GM12864 (cell line): ENCODE results near the gene CCDC174.

Experiments used
- DNase-seq: peaks from one replicate; pipeline ENCODE4 v3.0.0-alpha.2; 2011; ENCODE audit warnings: low read depth
- H3K4me3 ChIP-seq: 2 replicates; pipeline ENCODE4 v1.5.1; 2011; ENCODE audit warnings: mild to moderate bottlenecking, low read depth, low read length, control low read depth
- TF ChIP-seq, protein P1 (sequence below): IDR thresholded peaks from 2 replicates; pipeline ENCODE4 v1.5.1; 2011; ENCODE audit warnings: low read depth, mild to moderate bottlenecking, moderate library complexity, low read length, control low read depth, inconsistent platforms; ENCODE audit errors: missing control alignments

CCDC174 gene

GRCh38 chr3:14685179-14685578 lies 33.6 kb downstream of the CCDC174 start:
- TF ChIP-seq, protein P1, sequence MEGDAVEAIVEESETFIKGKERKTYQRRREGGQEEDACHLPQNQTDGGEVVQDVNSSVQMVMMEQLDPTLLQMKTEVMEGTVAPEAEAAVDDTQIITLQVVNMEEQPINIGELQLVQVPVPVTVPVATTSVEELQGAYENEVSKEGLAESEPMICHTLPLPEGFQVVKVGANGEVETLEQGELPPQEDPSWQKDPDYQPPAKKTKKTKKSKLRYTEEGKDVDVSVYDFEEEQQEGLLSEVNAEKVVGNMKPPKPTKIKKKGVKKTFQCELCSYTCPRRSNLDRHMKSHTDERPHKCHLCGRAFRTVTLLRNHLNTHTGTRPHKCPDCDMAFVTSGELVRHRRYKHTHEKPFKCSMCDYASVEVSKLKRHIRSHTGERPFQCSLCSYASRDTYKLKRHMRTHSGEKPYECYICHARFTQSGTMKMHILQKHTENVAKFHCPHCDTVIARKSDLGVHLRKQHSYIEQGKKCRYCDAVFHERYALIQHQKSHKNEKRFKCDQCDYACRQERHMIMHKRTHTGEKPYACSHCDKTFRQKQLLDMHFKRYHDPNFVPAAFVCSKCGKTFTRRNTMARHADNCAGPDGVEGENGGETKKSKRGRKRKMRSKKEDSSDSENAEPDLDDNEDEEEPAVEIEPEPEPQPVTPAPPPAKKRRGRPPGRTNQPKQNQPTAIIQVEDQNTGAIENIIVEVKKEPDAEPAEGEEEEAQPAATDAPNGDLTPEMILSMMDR, result no peak
- no peak for DNase-seq
- no peak overlapping the region for H3K4me3 ChIP-seq

- no peak for DNase-seq
- TF ChIP-seq, protein P1, result no peak
- no peak overlapping the region for H3K4me3 ChIP-seq
These were observed 35.8 kb downstream of the CCDC174 start for GRCh38 chr3:14687360-14687759.

DNA sequence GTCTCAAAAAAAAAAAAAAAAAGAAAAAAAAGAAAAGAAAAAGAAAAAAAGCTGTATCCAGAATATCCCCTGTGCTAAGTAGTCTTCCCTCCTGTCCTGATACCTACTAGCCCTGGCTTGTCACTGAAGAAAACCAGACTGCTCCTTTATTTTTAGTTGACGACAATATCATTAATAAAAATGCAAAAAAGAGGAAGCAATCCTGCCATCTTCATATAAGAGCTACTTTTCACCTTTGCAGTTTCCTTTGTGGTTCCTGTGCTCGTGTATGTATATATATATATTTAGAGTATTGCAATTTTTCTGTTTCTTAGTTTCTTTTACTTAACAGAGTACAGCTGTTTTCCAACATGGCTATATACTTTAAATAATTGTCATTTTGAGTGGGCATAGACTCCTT lies 37.0 kb downstream of the CCDC174 start:
- no peak overlapping the region; the same call in 1 of the 2 replicates for H3K4me3 ChIP-seq
- TF ChIP-seq, protein P1, result no peak
- peak; percentile 75 for DNase-seq

- TF ChIP-seq, protein P1, result no peak
- no peak for DNase-seq
- no peak overlapping the region; the same call in 1 of the 2 replicates for H3K4me3 ChIP-seq
These were observed 37.9 kb downstream of the CCDC174 start for GRCh38 chr3:14689247-14689980.

DNA sequence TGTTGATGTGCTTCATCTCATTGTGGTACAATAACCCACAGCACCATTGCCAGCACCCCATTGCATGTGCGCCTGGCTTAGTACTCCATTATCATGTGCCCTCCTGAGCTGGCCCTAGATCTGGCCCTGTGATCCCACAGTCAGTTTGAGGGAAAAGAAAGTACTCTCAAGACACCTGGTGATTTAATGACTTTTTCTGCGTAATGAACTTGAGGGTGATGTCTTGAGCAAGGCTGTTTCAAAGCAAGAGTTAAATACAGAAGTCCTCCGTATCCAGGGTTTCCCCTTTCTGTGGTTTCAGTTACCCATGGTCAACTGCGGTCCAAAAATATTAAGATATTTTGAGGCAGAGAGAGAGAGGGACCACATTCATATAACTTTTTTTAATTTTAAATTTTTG lies 39.7 kb downstream of the CCDC174 start:
- H3K4me3 ChIP-seq, result peak overlapping the region; percentile 5; the same call in 1 of the 2 replicates
- TF ChIP-seq, protein P1, result no peak
- DNase-seq, result peak; percentile 60

DNA sequence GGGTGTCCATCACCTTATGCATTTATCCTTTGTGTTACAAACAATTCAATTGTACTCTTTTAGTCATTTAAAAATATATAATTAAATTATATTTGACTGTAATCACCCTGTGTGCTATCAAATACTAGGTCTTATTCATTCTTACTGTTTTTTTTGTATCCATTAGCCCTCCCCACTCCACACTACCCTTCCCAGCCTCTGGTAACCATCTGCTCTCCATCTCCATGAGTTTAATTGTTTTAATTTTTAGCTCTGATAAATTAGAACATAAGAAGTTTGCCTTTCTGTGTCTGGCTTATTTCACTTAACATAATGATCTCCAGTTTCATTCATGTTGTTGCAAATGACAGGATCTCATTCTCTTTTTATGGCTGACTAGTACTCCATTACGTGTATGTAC lies 40.2 kb downstream of the CCDC174 start:
- no peak overlapping the region for H3K4me3 ChIP-seq
- TF ChIP-seq, protein P1, result no peak
- no peak for DNase-seq
